Aortic smooth muscle cell (primary cell): ENCODE data around the gene ZSWIM9. TPM values are rescaled to one million over a fixed set of nuclear protein-coding genes. Genes with fewer than 3 reads are reported as not detected.

Source experiments
- total RNA-seq: library from RNA; depleted of rRNA; stranded (reverse); fragments of >200 nt; gene quantifications from 2 replicates; pipeline ENCODE4 v1.2.3, GENCODE V29; 2014

Gene ZSWIM9
- 1.4 and 2.1 TPM in 2 replicates for total RNA-seq

GRCh38 chr19:48169939-48170803 is at the start of gene ZSWIM9, which contains the start of gene LIG1:
ZSWIM9 (plus strand) TSS chr19:48170680; CDS start chr19:48171803, 1,123 bp downstream.
LIG1 (minus strand) TSS chr19:48170344; CDS start chr19:48165566, 4,778 bp downstream.

Other genes starting within 250 kb of the ZSWIM9 start
- not detected in 2 replicates for gene BSPH1, start 178.5 kb upstream of the ZSWIM9 start, total RNA-seq
- not detected in 2 replicates for gene ELSPBP1, start 176.0 kb upstream of the ZSWIM9 start, total RNA-seq
- gene CABP5, start 126.6 kb upstream of the ZSWIM9 start, total RNA-seq, result not detected in 2 replicates
- gene PLA2G4C, start 59.9 kb upstream of the ZSWIM9 start, total RNA-seq, result 22.1 and 57.8 TPM in 2 replicates
- gene LIG1, start 336 bp upstream of the ZSWIM9 start, total RNA-seq, result 27.2 and 52.7 TPM in 2 replicates
- 16.5 and 20.0 TPM in 2 replicates for gene CARD8, start 85.2 kb downstream of the ZSWIM9 start, total RNA-seq
- 0.13 and 0.37 TPM in 2 replicates for gene ZNF114, start 99.4 kb downstream of the ZSWIM9 start, total RNA-seq
- gene EMP3, start 154.9 kb downstream of the ZSWIM9 start, total RNA-seq, result 427 and 575 TPM in 2 replicates
- gene TMEM143, start 193.3 kb downstream of the ZSWIM9 start, total RNA-seq, result 3.4 and 4.2 TPM in 2 replicates
- not detected in 2 replicates for gene SYNGR4, start 193.7 kb downstream of the ZSWIM9 start, total RNA-seq
- gene KDELR1, start 220.9 kb downstream of the ZSWIM9 start, total RNA-seq, result 46.0 and 66.4 TPM in 2 replicates
- under 0.01 and 0.12 TPM in 2 replicates for gene GRIN2D, start 223.0 kb downstream of the ZSWIM9 start, total RNA-seq